Measurements from ENCODE around the gene SKOR1.

Gene SKOR1

GRCh38 chr15:67794832-67795574 is 30.3 kb upstream of the SKOR1 start:
- no peak for DNase-seq

DNA sequence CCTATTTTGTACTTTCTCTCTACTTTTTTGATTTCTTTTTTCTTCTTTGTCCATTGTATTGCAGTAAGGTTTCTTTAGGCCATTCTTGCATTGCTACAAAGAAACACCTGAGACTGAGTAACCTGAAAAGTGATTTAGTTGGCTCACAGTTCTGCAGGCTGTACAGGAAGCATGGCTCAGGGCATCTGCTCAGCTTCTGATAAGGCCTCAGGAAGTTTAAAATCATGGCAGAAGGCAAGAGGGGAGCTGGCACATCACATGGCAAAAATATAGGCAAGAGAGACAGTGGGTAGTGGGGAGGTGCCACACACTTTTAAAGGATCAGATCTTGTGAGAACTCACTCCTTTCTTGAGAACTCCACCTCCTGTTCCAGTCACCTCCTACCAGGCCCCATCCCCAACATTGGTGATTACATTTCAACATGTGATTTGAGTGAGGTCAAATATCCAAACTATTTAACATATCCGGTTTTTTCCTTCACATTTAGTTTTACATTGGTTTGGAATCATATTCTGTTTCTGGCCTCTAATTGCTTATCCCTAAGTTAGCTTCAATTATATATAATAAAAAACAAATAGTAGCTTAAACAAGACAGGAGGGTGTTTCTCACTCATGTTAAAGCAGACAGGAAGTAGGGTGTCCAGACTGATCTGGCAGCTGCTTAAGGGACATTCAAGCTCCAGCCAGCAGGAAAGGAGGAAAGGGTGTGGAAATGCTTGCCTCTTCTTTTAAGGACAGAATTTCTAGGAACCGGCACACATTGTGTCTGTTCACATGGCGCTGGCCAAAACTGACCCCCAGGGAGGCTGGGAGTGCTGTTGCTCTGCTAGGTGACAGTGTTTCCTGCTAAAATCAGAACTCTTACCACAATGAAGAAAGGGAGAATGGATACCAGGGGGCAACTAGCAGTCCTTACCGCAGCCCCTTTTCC is 28.8 kb upstream of the SKOR1 start:
- no peak for DNase-seq

DNA sequence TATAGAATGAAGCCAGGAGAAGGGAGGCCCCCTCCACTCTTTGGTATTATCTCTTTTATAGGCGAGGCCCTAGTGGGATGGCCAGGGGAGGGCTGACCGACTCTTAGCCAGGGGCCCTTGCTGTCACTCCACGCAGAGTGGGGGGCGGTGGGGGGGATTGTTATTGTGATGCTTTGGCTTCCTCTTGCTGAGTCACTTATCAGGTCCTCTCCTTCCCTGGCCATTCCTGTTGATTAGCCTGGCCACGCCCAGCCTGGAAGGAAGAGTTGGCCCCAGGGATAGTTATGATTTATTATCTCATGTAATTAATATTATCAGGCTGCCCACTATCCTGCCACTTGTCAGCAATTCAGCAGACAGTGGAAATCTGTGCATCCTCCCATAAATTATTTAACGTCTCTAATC is 25.5 kb upstream of the SKOR1 start:
- no peak for DNase-seq

DNA sequence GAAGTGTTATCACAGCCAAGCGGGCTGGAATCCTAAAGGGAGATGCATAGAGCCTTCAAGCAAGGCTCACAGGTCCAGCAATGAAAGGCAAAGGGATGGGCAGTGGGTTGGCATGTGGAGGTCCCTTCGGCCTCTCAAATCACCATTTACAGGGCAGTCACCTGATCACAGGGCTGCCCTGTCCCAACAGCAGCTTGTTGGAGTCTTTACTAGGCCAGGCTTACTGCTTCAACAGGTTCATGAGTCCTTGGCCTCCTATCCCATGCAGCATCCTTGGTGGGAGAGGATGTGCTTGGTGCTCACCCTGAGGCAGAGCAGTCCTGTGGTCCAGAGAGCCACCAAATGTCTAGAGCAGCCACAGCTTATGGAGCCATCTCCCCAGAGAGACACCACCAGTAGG is 24.2 kb upstream of the SKOR1 start:
- no peak for DNase-seq

DNA sequence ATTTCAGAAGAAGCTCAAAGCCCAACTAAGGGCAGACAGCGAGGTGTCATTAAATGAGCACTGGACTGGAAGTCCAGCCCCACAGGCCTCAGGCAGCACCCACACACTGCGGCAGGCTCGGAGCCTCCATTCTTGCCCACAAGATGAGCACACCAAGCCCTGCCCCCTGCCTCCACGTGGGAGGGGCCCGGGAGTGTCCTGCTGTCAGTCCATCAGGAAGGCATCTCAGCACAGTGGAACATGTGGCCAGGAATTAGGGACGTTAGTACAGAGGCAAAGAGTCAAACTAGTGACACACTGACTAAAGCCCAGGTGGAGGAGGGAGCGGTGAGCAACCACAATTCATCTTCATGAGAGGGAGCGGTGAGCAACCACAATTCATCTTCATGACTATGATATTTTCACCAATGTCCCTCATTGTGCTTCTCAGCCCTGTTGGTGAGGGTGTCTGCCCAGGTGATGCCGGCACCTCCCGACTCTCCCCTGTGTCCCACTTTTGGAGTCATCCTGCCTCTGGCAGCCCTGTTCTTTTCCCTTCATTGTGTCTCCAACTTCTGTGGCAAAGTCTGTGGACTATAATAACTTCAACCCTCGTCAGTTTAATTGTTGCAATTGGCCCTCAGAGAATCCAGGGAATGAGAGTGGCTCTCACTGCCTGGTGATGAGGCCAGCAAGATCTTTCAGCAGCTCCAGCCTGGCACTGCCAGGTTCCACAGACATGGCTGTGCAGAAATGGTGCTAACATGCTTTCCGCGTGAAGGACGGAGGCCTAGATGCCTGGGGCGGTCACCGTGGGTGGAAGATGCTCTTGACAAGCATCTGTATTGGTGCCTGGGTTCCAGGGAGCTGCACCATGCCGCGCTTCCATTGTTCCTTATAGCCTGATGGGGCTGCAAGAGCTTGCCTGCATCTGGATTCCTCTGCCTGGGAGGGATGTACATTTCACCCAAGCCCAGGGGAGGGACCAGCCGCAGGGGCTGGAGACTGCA is 23.1 kb upstream of the SKOR1 start:
- no peak for DNase-seq

DNA sequence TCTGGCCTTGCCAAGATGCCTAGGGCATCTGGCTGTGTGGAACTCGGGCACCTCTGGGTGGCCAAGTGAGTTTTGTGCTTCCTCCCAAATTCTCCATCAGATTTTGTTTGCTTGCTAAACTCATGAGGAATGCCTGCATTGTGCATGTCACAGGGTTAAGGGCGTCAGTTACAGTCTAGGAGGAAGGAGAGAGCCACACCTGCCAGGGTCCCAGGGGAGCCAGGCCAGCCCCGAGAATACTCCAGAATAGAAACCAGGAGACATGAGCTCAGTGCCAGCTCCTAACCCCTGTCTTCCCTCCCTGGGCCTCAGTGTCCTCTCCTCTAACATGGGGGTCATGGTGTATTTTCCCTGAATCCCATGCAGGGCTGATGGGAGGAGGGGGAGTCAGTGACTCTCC is 22.0 kb upstream of the SKOR1 start:
- no peak for DNase-seq

DNA sequence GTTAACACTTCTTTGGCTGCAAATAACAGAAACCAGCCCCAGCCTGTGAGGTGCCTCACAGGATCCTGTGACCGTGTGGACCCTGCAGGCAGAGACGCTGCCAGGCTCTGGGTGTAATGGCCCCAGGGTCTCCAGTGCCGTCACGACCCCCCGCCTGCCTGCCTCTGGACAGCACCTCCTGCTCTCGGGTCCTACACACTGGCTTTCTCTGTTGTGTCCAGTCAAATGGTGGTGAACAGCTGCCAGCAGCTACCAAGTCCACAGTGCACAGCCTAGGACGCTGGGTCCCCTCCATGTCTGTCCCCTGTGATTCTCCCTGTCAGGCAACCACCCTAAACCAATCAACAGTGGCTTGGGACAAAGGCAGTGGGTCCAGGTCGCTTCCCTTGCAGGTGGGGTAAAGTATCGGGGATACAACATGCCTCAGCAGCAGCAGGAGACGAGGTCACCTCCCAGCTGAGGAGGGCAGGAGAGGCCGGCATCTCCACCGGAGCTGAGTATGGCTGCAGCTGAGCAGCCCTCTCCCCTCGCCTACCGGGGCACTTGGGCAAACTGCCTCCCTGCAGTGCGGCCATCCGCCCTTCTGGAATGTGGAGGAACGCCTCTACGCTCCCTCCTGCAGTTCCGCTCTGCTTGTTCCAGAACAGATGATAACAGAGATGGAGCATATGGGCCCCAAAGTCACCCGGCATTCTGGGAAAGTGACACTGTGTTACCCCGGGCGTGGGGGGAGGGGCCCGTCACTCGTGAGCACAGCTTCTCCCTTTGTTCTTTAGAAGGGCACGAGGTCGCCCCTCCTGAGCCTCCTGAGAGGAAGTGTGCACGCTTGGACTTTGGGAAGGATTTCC is 21.1 kb upstream of the SKOR1 start:
- DNase-seq: no peak

DNA sequence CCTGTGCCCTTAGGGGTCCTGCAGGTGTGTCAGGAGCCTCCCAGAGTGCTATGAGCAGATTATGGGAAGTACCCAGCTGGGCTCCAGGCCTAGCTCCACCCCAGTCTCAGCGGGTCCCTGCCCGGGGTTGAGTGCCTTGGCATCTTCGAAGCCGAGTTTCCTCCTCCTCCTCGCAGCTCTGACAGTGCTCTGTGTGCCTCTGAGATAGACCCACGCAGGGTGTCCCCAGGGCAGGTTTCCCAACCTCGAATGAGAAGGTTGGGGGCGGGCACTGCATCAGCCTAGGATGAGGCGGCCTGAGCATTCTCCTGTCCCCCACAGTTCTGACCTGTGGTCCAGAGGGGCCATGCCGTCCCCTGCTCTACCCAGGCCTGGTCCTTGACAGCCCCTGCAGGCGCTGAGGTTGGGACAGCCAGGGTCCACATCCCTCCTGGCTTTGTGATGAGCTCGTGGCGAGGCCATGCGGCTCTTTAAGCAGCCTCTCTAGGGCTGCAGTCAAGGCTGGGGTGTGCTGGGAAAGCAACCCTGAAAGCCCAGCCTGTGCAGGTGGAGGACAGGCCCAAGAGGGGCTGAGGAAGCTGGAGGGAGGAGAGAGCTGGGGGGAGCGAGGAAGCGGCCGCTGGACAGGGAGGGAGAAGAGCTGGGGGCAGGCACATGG is 20.2 kb upstream of the SKOR1 start:
- DNase-seq: no peak

DNA sequence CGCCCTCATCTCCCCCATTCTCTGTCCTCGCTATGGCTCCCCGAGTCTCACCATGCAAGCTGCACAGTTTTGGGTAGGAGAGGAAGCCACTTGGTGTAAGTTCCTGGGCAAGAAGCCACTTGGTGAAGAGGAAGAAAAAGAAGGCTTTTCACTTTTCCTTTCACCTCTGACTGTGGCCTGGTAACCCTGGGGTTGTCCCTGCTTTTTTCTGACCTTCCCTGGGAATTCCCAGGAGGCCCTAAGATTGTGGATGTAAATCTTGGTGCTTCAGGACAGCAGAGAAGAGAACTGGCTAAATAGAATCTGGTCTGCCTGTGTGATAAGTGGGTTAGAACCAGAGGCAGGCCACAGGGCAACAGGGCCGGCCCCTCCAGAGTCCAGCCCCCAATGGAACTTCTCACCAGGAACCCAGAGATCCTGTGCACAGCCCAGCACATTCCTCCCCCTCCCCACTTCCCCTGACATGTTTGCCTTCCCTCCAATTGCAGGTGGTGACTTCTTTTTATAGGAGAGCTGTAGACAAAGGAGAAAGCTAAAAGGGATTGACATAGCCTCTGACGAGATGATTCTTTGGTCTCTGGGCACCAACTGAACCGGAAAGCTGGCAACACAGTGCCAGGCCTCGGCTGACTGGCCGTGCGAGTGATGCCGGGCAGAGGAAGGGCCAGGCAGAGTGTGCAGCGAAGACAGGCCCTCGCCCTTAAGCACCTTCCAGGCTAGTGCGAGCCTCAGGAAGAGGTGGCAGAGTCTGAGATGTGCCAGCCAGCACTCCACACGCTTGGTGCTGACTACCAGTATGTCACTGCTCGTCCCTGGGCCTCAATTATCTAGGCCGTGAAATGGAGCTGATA is 19.4 kb upstream of the SKOR1 start:
- no peak for DNase-seq

GRCh38 chr15:67806536-67806935 is 18.8 kb upstream of the SKOR1 start:
- no peak for DNase-seq

DNA sequence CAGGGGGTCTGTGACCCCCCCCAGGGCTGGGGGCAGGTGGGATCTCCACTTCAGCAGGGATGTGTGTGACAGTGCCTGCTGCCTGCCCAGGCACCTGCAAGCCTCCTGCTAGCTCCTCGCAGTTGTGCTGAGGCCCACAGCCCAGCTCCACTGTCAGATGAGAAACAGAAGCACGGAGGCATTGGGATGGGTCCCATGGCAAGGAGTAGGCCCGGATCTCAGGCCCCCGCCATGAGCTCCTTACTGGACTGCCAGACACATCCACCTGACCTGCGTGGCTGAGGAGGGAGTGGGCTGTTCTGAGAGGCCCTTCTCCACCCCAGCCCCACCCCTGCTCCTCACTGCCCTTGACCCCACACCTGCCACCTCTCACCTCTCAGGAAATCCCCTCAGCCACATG is 18.2 kb upstream of the SKOR1 start:
- DNase-seq: no peak

DNA sequence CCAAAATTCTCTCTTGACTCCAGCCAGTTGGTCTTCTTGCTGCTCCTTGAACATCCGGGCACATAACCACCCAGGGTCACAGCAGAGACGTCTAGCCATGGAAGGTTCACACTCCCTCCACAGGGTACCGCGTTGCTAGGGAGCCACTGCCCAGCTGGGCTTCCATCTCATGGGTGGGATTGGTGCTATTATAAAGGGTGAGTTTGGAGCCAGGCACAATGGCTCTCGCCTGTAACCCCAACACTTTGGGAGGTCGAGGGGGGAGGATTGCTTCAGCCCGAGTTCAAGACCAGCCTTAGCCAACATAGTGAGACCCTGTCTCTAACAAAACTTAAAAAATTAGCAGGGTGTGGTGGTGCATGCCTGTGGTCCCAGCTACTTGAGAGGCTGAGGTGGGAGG is 17.5 kb upstream of the SKOR1 start:
- DNase-seq: no peak

DNA sequence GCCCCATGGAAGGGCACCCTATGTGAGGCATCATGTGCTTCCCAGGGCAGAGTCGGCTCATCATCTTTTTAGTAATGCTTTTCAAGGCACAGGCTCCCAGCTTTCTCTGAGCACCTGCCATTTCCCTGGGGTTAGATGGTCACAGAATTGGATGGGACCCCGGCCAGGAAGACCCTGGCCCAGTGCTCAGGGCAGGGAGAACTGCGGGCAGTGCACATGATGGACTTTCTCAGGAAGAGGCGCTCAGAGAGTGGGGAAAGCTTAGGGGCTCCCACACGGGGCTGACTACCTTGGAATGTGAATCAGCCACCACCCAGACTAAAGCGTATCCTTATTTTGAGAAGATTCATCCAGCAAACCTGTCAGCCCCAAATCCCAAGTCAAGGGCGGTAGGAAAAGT is 16.5 kb upstream of the SKOR1 start:
- no peak for DNase-seq

- DNase-seq: no peak
These were observed 15.9 kb upstream of the SKOR1 start for GRCh38 chr15:67809441-67809840.

DNA sequence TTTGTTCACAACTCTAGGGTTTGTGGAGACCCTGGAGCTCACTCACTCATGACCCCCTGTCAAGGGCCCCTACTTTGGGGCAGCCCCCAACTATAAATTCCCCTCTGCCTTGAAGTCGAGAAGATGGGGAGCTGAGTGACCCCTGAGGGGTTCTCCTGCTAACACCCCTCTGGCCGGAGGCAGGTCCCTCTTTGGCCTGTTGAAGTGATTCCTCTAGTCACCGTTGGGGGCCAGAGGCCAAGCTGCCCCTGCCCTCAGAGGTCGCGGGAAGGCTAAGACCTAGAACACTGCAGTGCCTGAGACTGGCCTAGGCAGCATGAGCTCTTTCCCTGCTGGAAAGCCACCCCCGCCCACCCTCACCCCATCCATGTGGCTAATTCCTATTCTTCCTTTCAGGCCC is 15.4 kb upstream of the SKOR1 start:
- no peak for DNase-seq

DNA sequence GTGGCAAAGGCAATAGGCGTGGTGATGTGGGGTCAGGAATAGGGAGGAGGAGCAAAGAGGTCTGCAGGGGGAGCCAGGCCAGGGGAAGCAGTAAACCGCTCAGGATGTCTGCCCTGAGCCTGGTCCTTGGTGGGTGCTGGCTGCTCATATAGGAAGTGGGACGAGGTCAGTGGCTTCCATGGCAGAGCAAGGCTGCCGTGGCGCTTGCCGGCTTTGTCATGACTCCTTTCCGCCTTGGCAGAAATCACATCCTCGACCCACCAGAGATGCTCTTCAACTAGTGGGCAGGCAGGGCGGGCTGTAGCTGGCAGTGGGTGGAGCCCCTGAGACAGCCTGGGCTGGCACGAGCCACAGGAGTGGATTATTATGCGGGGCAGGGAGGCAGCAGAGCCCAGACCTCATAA is 13.1 kb upstream of the SKOR1 start:
- DNase-seq: no peak

DNA sequence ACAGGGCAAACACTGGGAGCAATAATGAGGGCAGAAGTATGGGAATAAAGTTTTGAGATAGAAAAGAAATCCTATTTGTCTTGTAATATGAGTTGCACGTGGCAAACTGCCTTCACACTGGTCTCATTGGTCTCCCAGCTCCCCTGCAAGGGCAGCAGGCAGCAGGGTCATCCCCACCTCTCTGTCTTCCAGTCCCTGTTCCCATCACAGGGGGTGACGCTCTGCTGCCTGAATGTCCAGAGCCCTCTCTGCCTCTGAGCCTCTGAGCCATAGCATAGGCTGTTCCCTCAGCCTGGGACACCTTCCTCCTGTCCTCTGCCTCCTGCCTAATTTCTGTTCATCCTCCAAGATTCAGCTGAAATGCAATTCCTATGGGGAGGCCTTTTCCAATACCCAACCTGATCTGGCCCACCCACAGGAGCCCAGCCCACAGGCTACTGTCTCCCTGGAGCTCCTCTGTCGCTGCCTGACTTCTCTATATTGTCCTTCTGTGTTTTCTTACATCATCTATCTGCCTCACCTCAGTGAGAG is 12.1 kb upstream of the SKOR1 start:
- DNase-seq: no peak

- DNase-seq: no peak
These were observed 10.2 kb upstream of the SKOR1 start for GRCh38 chr15:67815036-67815592.

- DNase-seq: no peak
These were observed 8.6 kb upstream of the SKOR1 start for GRCh38 chr15:67816668-67817067.

GRCh38 chr15:67818464-67818863 is 6.8 kb upstream of the SKOR1 start:
- DNase-seq: no peak

Measured in NCI-H1048 (cell line).